ENCODE data around the gene BANP. TPM values are rescaled to one million over a fixed set of nuclear protein-coding genes. Genes with fewer than 3 reads are reported as not detected.
"Not testable (repeated sequence)": the region's sequence is repeated elsewhere in the genome, so short reads cannot be mapped to it uniquely, and the experiment has no call there.

The BANP gene
- total and polyA plus RNA-seq, 2 donors (not counting 3 experiments of a cell fraction or from before 2014, with no cell fraction given), result 22.4 to 33.8 TPM

GRCh38 chr16:88118852-88119741, 167.9 kb downstream of the BANP start:
- peak; percentile 66 for TF ChIP-seq JUN (IDR thresholded peaks at IDR 0.05; ENCODE audit: borderline replicate concordance, insufficient read depth, insufficient read length, low read depth)
- TF ChIP-seq FOS (IDR thresholded peaks at IDR 0.05; ENCODE audit: borderline replicate concordance, insufficient read depth, low read length), result peak; percentile 65
- H3K9me3 ChIP-seq (replicated peaks; ENCODE audit: control insufficient read depth, insufficient read depth, low read length); dilution Hi-C loops (cut with MboI; ENCODE audit: extremely low pct_ligation_motif_present, low sequenced_read_pairs); H3K9ac ChIP-seq (replicated peaks; ENCODE audit: extremely low read depth, insufficient read depth, low read length); H2AFZ ChIP-seq (ENCODE audit: low read depth, low read length); H3K27me3 ChIP-seq (ENCODE audit: control insufficient read depth in 2 of 2, insufficient read depth in 2 of 2, low read length in 2 of 2); intact Hi-C loops (cut with micrococcal nuclease); H3K9me1 ChIP-seq (replicated peaks; ENCODE audit: control insufficient read depth, extremely low read depth, insufficient read depth, low read length); H4K20me1 ChIP-seq (replicated peaks; ENCODE audit: control insufficient read depth, extremely low read depth, insufficient read depth, low read length); H3K4me3 ChIP-seq (replicated peaks in 1 of 3; ENCODE audit: insufficient read depth in 1 of 3, low read depth in 1 of 3, low read length in 3 of 3); H3K79me2 ChIP-seq (ENCODE audit: control insufficient read depth, insufficient read depth, low read length); H3K36me3 ChIP-seq (ENCODE audit: control insufficient read depth in 2 of 2, extremely low read depth in 1 of 2, insufficient read depth in 2 of 2, low read length in 2 of 2); BruUV-seq (replicated peaks); POLR2A ChIA-PET: not testable (repeated sequence)
- H3K4me2 ChIP-seq (ENCODE audit: insufficient read depth, low read length), result peak overlapping the region; percentile 57
- peak overlapping the region; percentile 54 for H3K27ac ChIP-seq (ENCODE audit: insufficient read depth, low read depth, low read length)
- DNase-seq (ENCODE audit: low read depth, low spot score) (peak; percentile 93), FAIRE-seq (peak; percentile 100)
- CTCF ChIA-PET, result interaction anchor here (1.3 kb wide), 1 partner anchor 34 kb away, joined by 4 read pairs; no protein-coding TSS in a partner anchor
- peaks cover 12% of the 10 kb centered on the region for H3K4me1 ChIP-seq (ENCODE audit: control insufficient read depth, extremely low read depth, insufficient read depth, low read length)

DNA sequence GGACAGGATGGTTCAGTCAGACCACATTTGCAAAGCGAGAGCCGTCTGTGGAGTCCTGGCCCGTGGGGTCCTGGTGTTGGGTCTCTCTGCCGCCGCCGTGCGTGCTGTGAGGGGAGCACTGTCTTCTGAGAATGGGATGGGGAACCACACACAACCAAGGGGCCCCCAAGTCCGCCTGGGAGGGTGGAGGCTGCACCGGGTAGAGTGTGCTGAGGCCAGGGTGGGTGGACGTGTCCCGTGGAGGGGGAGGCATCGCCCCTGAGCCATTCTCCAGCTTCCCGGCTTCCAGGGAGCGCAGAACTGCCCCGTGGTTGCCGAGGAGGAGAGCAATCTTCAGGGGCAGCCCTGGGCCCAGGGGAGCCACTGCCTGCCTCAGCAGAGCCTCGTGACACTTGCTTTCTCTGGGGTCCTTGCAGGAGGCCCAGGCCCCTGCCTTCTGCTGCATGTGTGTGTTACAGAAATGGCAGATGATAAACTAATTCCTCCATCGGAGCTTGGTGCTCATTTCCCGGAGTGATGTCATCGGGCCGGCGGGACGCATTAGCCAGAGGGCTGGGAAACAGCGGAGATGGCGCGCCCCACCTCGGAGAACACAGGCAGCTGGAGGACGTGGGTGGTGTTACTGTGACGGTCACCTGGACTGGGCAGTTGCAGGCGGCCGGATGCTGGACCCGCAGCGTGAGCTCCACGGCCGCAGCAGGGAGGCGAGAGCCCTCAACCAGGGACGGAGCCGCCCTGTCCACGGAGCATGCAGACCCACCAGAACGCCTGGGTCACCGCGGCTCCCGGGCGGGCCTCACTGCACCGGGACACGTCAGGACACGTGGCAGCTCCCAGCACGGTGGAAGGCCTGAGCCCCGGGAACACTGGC, 168.9 kb downstream of the BANP start:
- peak; percentile 47 for FAIRE-seq
- H3K36me3 ChIP-seq (ENCODE audit: control insufficient read depth in 2 of 2, extremely low read depth in 1 of 2, insufficient read depth in 2 of 2, low read length in 2 of 2); H3K4me3 ChIP-seq (replicated peaks in 1 of 3; ENCODE audit: insufficient read depth in 1 of 3, low read depth in 1 of 3, low read length in 3 of 3); H3K79me2 ChIP-seq (ENCODE audit: control insufficient read depth, insufficient read depth, low read length); DNase-seq (ENCODE audit: low read depth, low spot score); dilution Hi-C loops (cut with MboI; ENCODE audit: extremely low pct_ligation_motif_present, low sequenced_read_pairs); H3K9me1 ChIP-seq (replicated peaks; ENCODE audit: control insufficient read depth, extremely low read depth, insufficient read depth, low read length); H4K20me1 ChIP-seq (replicated peaks; ENCODE audit: control insufficient read depth, extremely low read depth, insufficient read depth, low read length); BruUV-seq (replicated peaks); POLR2A ChIA-PET; H3K9ac ChIP-seq (replicated peaks; ENCODE audit: extremely low read depth, insufficient read depth, low read length); H3K27ac ChIP-seq (ENCODE audit: insufficient read depth, low read depth, low read length); intact Hi-C loops (cut with micrococcal nuclease); H2AFZ ChIP-seq (ENCODE audit: low read depth, low read length); H3K4me2 ChIP-seq (ENCODE audit: insufficient read depth, low read length); H3K27me3 ChIP-seq (ENCODE audit: control insufficient read depth in 2 of 2, insufficient read depth in 2 of 2, low read length in 2 of 2); CTCF ChIA-PET; H3K9me3 ChIP-seq (replicated peaks; ENCODE audit: control insufficient read depth, insufficient read depth, low read length): not testable (repeated sequence)
- peaks cover 12% of the 10 kb centered on the region for H3K4me1 ChIP-seq (ENCODE audit: control insufficient read depth, extremely low read depth, insufficient read depth, low read length)

Measured in endothelial cell of umbilical vein (primary cell).